CD4-positive, alpha-beta T cell treated with Interleukin-17A for 1 hour (primary cell): ENCODE results near the gene CELF5.
"Not testable (repeated sequence)": the region's sequence is repeated elsewhere in the genome, so short reads cannot be mapped to it uniquely, and the experiment has no call there.

Experiments
- DNase-seq: peaks from one replicate; pipeline ENCODE4 v3.0.0-alpha.2; 2020

The CELF5 gene

DNA sequence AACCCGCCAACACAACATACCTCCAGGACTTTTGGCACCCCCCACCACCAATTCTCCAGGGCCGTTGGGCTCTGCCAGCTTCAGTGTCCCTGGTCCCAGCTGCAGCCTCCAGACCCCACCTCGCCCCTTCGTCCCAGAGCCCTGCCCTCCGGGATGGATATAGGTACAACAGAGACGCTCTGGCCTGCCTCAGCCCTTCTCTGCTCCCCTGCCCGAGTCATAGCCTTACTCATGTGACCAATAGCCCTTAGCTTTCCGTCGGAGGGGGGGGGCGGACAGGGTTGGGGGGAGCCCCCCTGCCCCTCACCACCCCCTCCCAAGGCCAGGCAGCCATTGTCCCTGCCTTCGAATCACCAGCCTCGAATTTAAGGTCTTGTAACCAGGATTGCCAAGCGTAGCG, 71.1 kb downstream of the CELF5 start:
- no peak for DNase-seq

DNA sequence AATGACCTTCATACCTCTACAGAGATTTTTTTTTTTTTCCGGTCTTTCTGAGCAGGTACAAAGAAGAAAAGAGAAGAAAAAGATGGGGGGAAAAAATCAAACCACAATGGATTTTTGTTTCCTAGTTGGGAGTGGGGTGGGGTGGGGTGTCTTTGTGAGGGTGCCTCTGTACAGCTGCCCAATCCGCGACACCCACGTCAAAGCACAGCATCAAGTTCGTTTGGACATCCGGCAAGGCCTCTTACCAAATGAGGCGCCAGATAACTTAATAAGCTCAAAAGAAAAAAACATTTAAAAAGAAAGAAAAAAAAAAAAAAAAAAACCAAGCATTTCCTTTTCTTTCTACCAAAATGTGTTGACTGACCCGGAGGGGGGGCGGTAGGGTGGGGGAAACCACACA, 71.6 kb downstream of the CELF5 start:
- no peak for DNase-seq

DNA sequence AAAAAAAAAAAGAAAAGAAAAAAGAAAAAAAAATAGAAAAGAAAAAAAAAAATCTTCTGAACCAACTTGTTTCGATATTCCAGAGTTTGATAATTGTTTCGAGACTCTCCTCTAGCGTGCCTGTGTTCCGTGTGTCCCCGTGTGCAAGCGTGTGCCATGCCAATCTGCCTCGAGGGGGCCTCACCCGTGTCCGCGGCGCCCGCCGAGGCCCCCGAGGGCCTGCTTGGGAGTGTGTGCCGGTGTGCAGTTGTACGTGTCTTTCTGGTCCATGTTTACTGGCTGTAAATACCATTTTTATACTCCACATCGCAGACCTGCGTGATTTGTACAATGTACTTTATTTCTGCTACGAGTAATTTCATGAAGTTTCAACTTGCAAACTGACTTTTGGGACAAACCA, 72.0 kb downstream of the CELF5 start:
- no peak for DNase-seq

DNA sequence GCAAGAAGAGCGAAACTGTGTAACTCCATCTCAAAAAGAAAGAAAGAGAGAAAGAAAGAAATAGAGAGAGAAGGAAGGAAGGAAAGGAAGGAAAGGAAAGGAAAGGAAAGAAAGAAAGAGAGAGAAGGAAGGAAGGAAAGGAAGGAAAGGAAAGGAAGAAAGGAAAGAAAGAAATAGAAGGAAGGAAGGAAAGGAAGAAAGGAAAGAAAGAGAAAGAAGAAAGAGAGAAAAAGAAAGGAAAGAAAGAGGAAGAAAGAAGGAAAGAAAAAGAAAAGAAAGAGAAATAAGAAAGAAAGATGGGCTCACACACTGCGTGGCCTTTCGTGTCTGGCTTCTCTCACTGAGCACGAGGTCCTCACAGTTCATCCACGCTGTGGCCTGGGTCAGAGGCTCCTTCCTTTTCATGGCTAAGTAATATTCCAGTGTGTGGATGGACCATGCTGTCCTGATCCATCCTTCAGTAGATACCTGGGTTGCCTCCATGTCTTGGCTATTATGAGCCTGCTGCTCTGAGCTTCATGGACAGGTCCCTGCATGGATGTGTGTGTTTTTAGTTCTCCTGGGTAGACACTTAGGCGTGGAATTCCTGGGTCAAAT, 74.5 kb downstream of the CELF5 start:
- no peak for DNase-seq

DNA sequence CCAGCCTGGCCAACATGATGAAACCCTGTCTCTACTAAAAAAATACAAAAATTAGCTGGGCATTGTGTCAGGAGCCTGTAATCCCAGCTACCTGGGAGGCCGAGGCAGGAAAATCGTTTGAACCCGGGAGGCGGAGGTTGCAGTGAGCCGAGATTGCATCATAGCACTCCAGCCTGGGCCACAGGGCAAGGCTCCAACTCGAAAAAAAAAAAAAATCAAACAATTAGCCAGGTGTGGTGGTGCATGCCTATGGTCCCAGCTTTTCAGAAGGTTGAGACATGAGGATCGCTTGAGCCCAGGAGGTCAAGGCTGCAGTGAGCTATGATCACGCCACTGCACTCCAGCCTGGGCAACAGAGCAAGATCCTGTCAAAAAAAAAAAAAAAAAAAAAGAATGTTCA, 76.1 kb downstream of the CELF5 start:
- not testable (repeated sequence) for DNase-seq

DNA sequence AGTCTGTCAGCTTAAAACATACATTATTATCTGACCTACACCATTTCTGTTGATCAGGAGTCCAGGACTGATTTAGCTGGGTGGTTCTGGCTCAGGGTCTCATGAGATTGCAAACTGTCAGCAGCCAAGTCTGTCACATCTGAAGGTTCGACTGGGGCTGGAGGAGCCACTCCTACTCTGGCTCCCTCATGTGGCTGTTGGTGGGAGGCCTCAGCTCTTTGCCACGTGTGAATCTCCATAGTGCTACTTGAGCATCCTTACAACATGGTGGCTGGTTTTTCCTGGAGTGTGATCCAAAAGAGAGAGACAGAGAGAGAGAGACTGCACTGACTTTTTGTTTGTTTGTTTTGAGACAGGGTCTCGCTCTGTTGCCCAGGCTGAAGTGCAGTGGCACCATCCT, 78.3 kb downstream of the CELF5 start:
- DNase-seq = no peak

DNA sequence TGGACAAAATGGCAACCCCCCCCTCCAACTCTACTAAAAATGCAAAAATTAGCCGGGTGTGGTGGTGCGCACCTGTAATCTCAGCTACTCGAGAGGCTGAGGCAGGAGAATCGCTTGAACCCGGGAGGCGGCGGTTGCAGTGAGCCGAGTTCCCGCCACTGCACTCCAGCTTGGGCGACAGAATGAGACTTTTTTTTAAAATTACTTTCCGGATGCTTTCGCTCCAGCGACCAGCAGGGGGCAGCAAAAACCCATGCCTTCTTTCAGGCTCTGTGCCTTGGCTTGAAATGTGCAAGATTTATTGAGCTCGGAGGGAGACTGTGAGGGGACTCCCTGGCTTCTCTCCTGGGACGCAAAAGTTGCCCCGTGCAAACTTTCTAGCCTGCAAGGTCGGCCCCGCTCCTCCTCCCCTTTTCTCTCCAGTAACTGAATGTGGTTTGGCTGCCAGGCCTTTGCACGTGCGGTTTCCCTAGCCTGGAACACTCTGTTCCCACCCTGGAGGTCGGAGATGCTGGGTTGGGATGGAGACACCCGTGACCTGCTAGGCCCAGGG, 80.5 kb downstream of the CELF5 start:
- peak; percentile 79 for DNase-seq

DNA sequence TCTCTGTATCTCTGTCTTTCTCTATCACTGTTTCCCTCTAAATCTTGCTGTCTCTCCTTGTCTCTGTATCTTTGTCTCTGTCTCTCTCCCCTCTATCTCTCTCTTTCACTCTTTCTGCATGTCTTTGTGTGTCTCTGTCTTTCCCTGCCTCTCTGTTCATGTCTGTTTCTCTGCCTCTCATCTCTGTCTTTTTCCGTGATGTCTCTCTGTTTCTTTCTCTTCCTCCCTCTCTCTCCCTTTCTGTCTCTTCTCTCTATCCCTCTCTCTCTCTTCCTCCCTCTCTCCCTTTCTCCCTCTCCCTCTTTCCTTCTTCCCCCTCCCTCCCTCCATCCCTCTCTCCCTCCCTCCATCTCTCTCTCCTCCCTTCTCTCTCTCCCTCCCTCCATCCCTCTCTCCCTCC, 85.3 kb downstream of the CELF5 start:
- DNase-seq = no peak

DNA sequence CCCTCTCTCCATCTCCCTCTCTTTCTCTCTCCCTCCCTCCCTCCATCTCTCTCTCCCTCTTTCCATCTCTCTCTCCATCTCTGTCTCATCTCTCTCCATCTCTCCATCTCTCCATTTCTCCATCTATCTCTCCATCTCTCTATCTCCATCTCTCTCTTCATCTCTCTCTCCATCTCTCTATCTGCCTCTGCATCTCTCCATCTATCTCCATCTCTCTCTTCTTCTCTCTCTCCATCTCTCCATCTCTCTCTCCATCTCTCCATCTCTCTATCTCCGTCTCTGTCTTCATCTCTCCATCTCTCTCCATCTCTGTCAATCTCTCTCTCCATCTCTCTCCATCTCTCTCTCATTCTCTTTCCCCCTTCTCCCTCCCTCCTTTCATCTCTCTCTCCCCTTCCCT, 85.8 kb downstream of the CELF5 start:
- no peak for DNase-seq

DNA sequence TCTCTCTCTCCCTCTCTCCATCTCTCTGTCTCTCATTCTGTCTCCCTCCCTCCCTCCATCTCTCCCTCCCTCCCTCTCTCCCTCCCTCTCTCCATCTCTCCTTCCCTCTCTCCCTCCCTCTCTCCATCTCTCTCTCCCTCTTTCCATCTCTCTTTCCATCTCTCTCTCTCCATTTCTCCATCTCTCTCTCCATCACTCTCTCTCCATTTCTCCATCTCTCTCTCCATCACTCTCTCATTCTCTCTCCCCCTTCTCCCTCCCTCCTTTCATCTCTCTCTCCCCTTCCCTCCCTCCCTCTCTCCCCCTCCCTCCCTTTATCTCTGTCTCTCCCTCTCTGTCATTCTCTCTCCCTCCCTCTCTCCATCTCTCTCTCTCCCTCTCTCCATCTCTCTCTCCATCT, 86.2 kb downstream of the CELF5 start:
- DNase-seq = no peak

DNA sequence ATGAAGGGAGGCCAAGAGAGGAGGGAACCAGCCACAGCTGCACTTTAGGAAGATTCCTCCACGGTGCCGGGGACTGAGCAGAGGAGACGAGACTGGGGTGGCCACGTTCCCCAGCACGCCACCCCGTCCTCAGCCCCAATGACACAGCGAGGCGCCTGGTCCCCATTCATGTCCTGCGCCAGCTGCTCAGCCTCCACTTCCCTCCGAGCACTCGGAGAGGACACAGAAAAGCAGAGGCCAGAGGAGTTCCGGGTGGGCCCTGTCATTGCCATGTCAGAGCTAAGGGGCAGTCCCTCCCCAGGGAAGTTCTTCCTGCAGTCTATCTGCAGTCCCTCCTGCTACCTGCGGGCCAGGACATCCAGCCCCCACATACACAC, 88.7 kb downstream of the CELF5 start:
- no peak for DNase-seq

DNA sequence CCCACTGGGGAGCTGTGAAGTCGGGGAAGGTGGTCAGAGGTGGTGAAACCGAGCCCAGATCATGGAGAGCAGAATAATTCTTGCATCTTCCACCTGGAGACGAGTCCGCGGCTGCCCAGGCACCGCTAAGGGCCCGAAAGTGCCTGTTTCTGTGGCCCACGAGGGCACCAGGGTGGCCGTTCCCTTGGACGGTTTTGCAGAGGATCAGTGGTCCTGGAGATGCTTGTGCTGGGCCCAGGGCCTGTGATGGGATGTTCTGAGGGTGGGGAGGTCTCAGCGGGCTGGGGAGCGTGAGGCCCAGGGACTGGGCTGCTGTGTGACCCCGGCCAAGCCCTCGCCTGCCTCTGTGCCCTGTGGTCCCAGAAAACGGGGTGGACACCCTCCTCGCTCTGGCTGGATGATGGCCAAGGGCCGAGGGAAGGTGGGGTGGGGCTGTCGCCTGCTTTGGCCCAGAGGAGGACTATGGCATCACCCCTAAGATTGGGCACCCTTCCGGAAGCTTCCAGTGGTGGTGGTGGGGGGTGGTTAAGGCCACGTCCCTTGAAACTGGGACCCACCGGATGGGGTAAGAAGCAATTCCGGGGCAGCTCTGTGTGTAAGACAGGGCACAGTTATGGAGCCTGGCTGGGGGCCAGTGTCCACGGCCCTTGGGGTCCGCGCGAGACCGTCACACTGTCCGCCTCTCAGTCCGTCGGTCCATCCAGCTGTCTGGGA, 90.7 kb downstream of the CELF5 start:
- DNase-seq = no peak

DNA sequence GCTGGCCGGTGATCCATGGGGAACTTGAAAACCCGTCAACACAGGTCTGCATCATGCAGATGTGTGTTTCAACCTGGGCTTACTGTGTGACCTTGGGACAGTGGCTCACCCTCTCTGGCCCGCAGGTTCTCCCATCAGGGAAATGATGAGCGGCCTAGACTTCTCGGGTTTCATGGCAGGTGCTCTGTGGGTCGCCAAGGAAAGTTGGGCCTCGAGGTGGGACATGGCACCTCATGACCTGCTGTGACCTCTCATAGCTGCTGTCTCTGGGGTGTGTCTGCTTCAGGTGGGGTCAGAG, 91.2 kb downstream of the CELF5 start:
- DNase-seq = no peak

DNA sequence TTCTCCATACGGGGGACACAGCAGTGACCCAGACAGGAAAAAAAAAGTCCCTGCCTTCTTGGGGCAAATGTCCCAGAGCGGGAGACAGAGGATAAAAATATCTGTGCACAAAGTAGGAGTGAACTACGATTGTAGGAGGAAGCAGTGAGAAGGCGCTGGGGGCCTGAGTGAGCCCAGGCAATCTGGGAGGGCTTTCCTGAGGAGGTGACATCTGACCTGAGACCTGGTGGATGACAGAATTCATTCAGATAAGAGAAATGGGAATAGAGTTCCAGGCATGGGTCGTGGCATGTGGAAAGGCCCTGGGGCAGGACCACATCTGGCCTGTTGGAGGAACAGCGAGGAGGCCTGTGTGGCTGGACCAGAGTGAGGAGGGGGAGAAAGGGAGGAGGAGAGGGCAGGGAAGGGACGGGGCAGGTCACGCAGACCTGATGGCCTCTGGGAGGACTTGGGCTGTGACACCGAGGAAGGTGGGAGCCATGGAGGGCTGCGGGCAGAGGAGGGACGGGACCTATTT, 91.7 kb downstream of the CELF5 start:
- no peak for DNase-seq

DNA sequence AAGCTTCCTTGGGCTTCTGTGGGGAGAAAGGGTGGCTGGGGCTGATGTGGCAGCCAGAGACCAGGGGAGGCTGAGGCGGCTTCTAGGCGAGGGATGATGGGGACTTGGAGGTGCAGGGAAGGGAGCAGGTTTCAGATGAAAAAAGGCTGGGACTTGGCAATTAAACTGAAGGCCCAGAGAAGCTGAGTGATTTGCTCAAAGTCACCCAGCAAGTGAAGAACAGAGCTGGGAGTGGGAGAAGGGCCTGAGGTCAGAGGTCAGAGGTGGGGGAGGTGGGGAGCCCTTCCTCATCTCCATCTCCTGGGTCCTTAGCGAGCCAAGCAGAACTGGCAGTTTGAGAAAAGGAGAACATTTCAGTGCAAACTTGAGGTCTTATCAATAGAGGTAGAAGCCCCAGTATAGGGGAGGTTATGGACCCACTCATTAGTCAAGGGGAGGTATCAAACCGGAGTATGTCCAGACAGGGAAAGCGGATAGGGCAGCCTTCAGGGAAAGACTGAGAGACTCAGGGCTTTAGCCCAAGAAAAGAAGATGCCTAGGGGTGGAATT, 92.3 kb downstream of the CELF5 start:
- DNase-seq = no peak

DNA sequence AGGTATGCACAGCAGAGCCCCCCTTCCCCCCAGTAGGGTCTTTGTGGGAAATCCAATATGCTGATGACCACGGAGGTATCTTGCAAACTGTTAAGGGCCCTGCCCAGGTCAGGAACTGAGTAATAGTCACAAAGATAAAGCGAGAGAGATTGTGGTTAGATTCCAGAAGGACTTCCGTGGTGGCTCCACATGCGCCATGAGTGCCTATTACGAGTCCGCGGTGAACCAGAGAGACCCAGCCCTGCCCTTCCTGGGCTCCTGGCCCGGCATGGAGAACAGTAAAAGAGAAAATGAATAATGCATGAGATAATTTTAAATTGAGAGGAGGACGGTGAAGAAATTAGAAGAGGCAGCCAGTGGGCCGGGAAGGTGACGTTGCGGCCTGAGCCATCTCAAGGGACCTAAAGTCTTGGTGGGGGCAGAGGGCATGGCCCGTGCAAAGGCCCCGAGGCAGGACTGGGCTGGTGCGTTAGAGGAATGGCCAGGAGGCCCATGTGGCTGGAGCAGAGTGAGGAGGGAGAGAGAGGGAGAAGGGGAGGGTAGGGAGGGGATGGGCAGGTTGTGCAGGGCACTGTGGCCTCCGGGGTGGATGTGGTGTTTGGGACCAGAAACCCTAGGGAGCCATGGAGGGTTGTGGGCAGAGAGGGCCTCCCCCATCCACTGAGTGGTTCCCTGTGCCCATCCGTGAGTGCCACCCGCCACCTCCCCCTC, 95.3 kb downstream of the CELF5 start:
- DNase-seq = no peak

DNA sequence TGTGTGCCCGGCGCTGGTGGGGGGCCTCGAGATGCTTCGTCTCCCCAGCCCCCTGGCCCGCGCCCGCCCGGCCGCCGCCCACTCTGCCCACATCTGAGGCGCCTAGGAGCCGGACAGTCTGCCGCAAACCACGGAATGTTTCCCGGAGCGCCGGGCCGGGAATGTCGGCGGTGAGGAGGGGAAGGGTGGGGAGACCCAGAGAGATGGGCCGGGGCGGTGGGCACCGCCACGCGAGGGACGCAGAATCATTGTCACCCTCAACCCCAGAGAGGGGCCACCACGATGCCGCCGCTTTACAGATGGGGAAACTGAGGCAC, 95.9 kb downstream of the CELF5 start:
- no peak for DNase-seq

DNA sequence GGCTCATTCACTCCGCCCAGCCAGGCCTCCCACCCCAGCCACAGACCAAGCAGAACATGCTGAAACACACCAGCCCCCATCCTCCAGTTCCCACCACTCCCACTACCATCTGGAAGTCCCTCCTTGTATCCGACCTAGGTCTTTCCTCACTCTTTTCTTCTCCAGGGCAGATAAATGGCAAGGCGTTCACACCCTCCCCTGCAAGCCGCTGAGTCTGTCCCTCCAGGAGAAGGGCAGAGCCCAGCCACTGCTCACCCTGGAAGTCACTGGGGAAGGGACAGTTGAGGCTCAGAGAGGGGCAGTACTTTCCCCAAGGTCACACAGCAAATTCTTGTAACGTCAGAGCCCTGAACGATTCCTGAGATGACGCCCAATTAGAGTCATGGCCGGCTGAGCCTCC, 96.4 kb downstream of the CELF5 start:
- DNase-seq = no peak

DNA sequence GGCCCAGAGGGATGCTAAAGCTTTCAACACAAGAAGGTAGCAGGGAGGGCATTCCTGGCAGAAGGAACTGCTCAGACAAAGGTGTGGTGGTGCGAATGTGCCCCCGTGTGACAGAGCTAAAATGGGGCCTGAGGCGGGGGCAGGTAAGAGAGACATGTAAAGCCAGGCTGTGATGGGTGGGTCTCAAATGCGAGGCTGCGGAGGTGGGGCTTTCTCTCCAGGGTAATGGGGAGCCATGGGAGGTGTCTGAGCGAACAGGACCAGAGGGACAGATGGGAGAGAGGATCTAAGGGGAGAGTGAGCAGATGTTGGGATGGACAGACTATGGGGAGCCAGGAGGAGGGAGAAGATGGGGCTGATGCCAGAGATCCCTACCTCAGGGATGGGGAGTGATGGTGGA, 97.2 kb downstream of the CELF5 start:
- no peak for DNase-seq

DNA sequence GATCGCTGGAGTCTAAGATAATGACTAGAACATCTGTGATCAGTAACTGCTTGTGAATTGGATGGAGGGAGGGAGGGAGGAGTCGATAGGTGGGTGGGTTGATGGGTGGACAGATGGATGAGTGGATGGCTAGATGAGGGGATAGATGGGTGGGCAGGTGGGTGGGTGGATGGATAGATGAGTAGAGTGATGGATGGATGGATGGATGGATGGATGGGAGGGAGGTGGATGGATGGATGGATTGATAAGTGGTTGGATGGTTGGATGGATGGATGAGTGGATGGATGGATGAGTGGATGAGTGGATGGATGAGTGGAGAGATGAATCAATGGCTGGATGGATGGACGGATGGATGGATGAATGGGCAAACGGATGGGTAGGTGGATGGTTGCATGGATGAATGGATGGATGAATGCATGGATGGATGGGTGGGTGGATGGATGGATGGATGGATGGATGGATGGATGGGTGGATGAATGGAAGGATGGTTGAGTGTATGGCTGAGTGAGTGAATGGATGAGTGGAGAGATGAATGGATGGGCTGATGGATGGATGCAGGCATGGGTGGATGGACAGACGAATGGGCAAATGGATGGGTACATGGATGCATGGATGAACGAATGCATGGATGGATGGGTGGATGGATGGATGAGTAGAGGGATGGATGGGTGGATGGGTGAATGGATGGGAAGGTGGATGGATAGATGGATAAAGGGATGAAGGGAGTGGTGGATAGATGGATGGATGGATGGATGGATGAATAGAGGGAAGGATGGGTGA, 97.9 kb downstream of the CELF5 start:
- DNase-seq = no peak

DNA sequence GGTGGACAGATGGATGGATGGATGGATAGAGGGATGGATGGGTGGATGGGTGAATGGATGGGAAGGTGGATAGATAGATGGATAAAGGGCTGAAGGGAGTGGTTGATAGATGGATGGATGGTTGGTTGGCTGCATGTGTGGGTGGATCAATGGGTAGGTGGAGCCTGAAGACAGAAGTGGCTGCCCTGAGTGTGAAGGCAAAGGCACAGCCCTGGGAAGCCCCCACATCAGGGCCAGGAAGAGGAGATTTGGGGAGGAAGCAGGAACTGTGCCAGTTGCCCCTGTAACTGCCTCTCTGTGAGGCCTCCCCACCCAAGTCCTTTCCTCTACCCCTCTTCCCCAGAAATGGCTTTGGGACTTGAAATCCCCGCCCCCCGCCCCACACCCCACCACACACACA, 98.6 kb downstream of the CELF5 start:
- DNase-seq = no peak

DNA sequence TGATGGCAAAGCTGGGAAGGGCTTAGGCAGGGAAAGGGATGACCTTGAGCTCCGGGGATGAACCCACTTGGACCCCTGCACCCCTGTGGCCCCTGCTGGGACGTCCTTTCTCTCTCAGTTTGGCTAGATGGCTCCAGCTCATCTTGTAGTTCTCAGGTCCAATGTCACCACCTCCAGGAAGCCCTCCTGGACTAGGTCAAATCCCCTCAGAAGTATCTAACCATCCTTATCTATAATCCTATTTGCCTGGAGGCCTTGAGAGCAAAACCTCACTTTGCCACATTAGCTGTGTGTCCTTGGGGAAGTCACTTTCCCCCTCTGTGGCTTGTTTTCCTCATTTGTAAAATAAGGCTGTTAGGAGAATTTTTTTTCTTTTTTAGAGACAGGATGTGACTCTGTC, 99.2 kb downstream of the CELF5 start:
- DNase-seq = no peak

DNA sequence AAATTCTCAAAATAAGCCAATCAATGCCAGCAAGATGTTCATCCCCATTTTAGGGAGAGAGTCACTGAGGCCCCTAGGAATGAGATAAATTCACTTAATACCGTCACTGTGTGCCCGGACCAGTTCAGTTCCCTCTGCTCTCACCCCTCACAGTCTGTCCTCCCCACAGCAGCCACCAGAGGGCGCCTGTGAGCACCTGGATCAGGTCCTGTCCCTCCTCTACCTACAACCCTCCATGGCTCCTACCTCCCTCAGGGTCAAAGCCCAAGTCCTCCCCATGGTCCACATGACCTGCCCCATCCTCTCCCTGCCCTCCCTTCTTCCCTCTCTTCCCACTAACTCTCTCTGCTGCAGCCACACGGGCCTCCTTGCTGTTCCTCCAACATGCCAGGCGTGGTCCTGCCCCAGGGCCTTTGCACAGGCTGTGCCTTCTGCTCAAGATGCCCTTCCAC, 100.0 kb downstream of the CELF5 start:
- peak; percentile 73 for DNase-seq
